Urinary bladder (tissue), 4 donors: ENCODE data around the gene FSIP2. TPM values are rescaled to one million over a fixed set of nuclear protein-coding genes. Genes with fewer than 3 reads are reported as not detected.

Experiments
- DNase-seq: peaks from one replicate; pipeline ENCODE4 v3.0.0-alpha.2; 2015; ENCODE audit errors: extremely low spot score
- H3K27ac ChIP-seq: one replicate; pipeline ENCODE4 v1.5.1; 2013; ENCODE audit warnings: low read depth, mild to moderate bottlenecking, moderate library complexity
- H3K36me3 ChIP-seq: one replicate; pipeline ENCODE4 v1.6.1; 2013; ENCODE audit warnings: mild to moderate bottlenecking, moderate library complexity; ENCODE audit not compliant: insufficient read depth
- H3K4me1 ChIP-seq: one replicate; pipeline ENCODE4 v1.6.1; 2013; ENCODE audit warnings: mild to moderate bottlenecking, moderate library complexity; ENCODE audit not compliant: insufficient read depth
- H3K4me3 ChIP-seq: one replicate; pipeline ENCODE4 v1.5.1; 2013; ENCODE audit warnings: low read depth, low read length
- WGBS: extraction: QIAGEN DNeasy Blood & Tissue Kit; methylation state at CpG from one replicate; pipeline ENCODE4 v1.1.7; 2013; 5-methylcytosine and 5-hydroxymethylcytosine counted together
- polyA plus RNA-seq: library from polyadenylated mRNA; stranded (reverse); fragments of 200-250 nt; gene quantifications from one replicate; pipeline ENCODE4 v1.2.3, GENCODE V29; 2013
- total RNA-seq: library from RNA; depleted of rRNA; stranded (reverse); fragments of >200 nt; gene quantifications from one replicate; pipeline ENCODE4 v1.2.3, GENCODE V29; 2014
- donor health status: healthy with polysubstance abuse.
- donor health status: healthy.

Gene FSIP2
- total RNA-seq (13.9 TPM), polyA plus RNA-seq (0.52 TPM)

DNA sequence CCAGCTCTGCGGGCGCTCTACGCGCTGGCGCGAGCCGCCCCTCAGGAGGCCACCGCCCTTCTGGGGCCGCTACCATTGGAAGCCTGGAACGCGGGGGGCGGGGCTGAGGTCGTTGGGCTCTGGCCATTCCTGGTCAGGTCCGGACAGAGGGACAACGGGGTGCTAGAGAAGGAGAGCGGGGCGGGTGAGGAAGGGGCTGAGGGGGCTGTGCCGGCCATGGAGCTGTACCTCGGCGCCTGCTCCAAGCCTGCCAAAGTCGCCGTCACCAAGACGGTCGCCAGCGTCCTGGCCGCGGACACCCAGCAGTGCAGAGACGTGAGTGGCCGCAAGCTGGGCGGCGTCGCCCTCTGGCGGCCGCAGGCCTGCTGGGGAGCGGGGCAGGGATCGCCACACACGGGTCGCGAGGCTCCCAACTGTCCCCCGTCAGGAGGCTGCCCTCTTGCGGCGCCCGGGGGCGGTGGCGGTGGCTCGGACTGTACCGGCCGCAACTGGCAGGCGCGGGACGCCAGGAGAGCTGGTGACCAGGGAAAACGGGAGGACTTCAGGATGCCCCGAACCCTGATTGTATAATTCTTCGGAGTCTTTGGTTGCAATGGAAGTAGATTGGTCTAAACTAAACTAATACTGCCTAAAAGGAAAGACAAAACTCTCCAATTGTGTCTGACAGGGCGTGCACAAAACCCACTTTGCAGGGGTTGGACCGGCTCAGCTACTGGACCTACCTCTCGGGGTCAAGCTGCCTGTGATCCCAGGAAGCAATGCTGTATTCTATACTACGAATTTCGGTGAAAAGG, at the start of gene FSIP2:
Gene FSIP2, plus strand, starts transcription at position 126 of the 794 bp plus-strand sequence. Its CDS starts 91 bp downstream, at position 217.
- Histone ChIP-seq H3K4me1 (no peaks in the 10 kb centered on the region), H3K36me3 (no peaks in the 10 kb centered on the region), H3K4me3 (peak within 1 kb of the TSS; percentile 43), H3K27ac (no peak within 1 kb of the TSS)
- WGBS, result 12% methylated on average over 59 of the region's 59 CpGs
- DNase-seq, result no peak

DNA sequence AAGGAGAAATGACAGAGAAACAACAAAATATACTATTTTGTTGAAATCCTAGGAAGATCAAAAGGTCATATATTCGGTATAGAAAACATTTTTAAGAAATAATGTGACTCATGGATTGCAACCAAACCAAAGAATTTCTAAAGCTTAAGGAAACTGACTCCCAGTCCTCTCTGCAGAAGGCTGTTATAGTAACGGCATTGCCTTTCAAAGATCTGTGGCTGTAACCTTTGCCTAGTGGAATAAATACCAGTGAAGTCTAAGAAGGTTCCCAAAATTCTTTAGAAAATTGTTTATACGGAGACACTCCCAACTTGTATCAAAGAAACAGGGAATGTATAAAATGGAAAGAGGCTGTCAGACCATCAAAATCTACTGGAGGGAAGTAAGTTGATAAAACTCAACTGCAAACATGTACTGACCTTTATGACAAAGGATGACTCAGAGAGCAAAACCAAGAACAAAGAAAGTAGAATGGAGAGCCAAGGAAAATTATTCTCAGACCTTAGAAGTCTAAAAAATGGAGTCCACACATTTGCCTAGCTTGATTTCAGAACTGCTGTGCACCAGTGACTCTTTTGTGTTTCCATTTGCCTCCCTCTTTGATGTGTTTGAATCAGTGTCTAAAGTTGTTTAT, 48.6 kb upstream of the FSIP2 start:
- 84% methylated on average over 3 of the region's 3 CpGs for WGBS
- Histone ChIP-seq H3K27ac (no peak overlapping the region), H3K4me3 (no peak overlapping the region), H3K36me3 (no peaks in the 10 kb centered on the region), H3K4me1 (no peaks in the 10 kb centered on the region)
- no peak for DNase-seq

DNA sequence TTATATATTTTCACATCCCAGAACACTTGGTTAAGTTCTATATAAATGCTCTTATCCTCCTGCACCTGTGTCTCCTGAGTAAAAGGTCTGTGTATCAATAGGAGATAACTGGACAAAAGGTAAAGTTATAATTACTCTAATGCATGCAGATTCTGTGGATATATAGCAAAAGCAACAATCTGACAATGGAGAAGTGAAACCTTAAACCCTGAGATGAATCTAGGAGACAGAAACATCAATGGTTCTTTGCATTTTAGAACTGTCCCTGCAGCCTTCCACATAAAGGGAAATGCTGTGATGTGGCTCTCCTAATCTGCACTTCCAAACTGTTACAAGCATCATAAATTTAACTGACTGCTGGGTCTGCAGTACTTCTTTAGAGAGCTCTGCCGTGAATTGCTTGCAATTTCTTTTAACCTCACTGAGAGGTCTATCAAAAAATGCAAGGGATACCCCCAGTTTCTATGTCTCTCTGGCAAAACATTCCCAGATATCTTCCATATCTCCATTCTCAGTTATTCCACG, 42.8 kb upstream of the FSIP2 start:
- DNase-seq, result no peak
- no peaks in the 10 kb centered on the region for H3K4me1 ChIP-seq
- 37% methylated on average over 2 of the region's 2 CpGs for WGBS
- H3K4me3 ChIP-seq, result no peak overlapping the region
- no peaks in the 10 kb centered on the region for H3K36me3 ChIP-seq
- no peak overlapping the region for H3K27ac ChIP-seq

DNA sequence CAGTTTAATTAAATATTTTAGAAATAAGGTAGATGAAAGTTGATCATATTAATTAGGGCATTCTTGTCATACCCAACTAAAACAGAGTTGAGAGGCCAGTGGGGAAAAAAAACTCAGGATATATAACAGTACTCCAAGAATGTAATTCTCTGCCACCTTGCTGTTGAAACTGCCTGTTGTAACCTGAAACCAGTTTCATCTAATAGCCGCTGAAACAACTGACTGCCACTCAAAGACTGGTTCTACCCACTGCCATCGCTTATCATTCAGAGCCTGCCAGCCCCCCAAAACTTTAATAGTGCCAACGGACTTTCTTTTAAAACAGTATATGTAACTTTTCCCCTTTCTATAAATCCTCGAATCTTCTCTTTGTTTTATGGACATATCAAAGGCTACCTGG, 37.7 kb upstream of the FSIP2 start:
- no peaks in the 10 kb centered on the region for H3K36me3 ChIP-seq
- no peak overlapping the region for H3K4me3 ChIP-seq
- 51% methylated on average over 4 of the region's 4 CpGs for WGBS

GRCh38 chr2:185734658-185735057, 3.9 kb upstream of the FSIP2 start:
- Histone ChIP-seq H3K4me3 (no peak overlapping the region), H3K36me3 (no peaks in the 10 kb centered on the region), H3K4me1 (no peaks in the 10 kb centered on the region), H3K27ac (no peak overlapping the region)
- no peak for DNase-seq
- WGBS, result 34% methylated on average over 1 of the region's 1 CpG

More for the DNA sequence above, 37.7 kb upstream of the FSIP2 start:
- H3K4me1 ChIP-seq, result no peaks in the 10 kb centered on the region
- no peak overlapping the region for H3K27ac ChIP-seq
- DNase-seq, result no peak

GRCh38 chr2:185736210-185736609, 2.4 kb upstream of the FSIP2 start:
- DNase-seq, result no peak
- no peaks in the 10 kb centered on the region for H3K36me3 ChIP-seq
- H3K4me3 ChIP-seq, result no peak overlapping the region
- H3K4me1 ChIP-seq, result no peaks in the 10 kb centered on the region
- WGBS, result 92% methylated on average over 2 of the region's 2 CpGs
- no peak overlapping the region for H3K27ac ChIP-seq

GRCh38 chr2:185745864-185746859, 7.6 kb downstream of the FSIP2 start:
- no peak overlapping the region for H3K27ac ChIP-seq
- no peak for DNase-seq
- no peak overlapping the region for H3K4me3 ChIP-seq
- no peaks in the 10 kb centered on the region for H3K4me1 ChIP-seq
- H3K36me3 ChIP-seq, result no peaks in the 10 kb centered on the region
- 85% methylated on average over 5 of the region's 5 CpGs for WGBS

GRCh38 chr2:185757356-185757755, 18.8 kb downstream of the FSIP2 start:
- no peak for DNase-seq
- H3K36me3 ChIP-seq, result no peaks in the 10 kb centered on the region
- no peaks in the 10 kb centered on the region for H3K4me1 ChIP-seq
- no peak overlapping the region for H3K4me3 ChIP-seq
- no peak overlapping the region for H3K27ac ChIP-seq

DNA sequence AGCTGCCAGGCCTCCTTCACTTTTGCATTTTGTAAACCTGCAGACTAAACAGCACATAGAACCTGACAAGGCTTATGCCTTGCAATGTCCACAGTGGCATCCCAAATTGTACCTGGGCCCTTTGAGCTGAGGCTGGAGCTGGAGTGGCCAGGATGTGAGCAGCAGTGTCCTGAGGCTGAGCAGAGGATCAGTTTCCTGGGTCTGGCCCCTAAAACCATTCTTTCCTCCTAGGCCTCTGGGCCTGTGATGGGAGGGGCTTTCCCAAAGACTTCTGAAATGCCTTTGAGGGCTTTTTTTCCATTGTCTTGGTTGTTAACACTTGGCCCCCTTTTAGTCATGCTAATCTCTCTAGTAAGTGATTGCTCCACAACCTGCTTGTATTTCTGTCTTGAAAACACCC, 32.8 kb downstream of the FSIP2 start:
- Histone ChIP-seq H3K36me3 (no peaks in the 10 kb centered on the region), H3K4me1 (no peaks in the 10 kb centered on the region), H3K27ac (no peak overlapping the region), H3K4me3 (no peak overlapping the region)
- DNase-seq, result no peak

DNA sequence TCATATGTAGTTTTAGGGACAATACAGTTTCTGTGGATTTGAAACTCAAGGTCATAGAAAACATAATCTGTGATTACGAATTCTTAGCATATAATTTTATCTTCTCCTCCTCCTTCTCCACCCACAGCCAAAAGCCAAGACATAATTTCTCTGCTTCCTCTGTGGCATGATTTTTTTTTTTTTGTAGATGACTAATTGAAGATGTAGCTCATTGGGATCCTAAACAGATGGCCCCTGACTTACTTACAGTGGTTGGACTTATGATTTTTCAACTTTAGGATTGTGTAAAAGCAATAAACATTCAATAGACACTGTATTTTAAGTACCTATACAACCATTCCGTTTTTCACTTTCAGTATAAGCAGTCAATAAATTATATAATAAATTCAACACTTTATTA, 42.3 kb downstream of the FSIP2 start:
- H3K27ac ChIP-seq, result no peak overlapping the region
- H3K4me3 ChIP-seq, result no peak overlapping the region
- H3K36me3 ChIP-seq, result no peaks in the 10 kb centered on the region
- WGBS, result 55% methylated on average over 2 of the region's 2 CpGs
- H3K4me1 ChIP-seq, result no peaks in the 10 kb centered on the region
- no peak for DNase-seq

DNA sequence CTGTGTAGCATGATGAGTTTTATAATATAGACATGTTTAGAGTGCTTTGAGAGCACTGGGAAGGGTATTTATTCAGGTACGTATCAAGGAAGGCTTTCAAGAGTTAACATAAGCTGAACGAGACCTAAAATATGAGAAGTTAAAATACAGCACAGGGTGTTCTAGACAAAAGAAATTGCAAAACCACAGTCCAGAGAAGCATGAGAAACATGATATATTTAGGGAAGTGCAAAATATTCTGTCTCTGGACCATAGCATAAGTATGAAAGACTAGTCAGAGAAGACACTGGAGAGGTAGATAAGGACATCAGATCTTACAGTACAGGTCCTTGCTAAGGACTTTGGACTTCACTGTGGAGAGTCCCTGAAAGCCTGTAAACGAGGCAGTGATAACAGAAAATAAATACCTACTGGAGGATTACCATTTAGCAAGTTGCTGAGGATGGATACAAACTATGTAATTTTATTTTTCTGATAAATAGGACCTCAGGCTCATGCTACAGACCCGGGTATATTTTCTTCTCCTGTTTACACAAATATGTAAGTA, 43.7 kb downstream of the FSIP2 start:
- no peak overlapping the region for H3K4me3 ChIP-seq
- 79% methylated on average over 4 of the region's 4 CpGs for WGBS

DNA sequence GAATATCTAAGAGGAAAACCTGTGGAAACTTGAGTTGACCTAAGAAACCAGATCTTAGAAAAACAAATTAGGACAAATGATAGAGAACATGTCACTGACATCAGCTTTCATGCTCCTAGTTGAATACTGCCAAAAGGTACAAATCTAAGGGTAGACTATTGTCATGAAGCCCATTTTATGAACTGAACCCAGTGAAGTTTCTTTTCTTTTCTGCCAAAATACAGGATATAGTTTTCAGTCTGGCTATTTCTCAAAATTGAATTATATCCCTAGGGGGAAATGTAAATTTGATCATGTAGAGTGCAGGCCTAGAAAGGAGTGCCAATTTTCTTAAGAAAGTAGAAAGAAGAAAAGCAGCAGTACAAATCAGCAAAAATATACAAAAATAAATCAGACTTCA, 46.6 kb downstream of the FSIP2 start:
- no peak for DNase-seq
- Histone ChIP-seq H3K4me3 (no peak overlapping the region), H3K36me3 (peaks cover 2% of the 10 kb centered on the region), H3K27ac (no peak overlapping the region), H3K4me1 (no peaks in the 10 kb centered on the region)

More for the DNA sequence above, 43.7 kb downstream of the FSIP2 start:
- Histone ChIP-seq H3K4me1 (no peaks in the 10 kb centered on the region), H3K27ac (no peak overlapping the region), H3K36me3 (peaks cover 2% of the 10 kb centered on the region)
- no peak for DNase-seq

DNA sequence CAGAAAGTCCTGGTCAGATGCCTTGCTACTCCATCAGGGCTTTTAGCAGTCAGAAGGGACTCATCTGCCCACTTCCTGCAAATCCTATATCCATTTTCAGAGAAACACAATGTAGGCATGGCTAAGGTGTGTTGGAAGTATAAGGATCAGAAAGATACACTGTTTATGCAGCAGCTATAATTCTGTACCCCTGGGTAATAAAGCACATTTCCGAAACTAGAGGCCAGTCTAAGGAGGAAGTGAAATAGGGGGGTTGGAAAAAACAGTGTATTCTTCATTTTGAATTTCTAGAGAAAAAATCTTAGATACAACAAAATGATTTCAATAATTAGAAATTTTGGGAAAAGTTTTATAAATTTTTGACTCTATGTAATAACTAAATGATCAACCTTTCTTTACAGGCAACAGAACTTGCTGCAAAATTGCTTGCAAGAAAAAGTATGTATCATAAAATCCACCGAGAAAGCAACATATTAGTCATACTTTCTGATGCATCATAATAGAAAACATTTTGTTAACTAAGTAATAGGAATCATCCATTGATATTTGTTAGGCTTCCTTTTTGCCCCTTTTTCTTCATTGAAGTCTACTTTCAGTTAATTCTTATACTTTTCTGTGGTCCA, 47.4 kb downstream of the FSIP2 start:
- no peak for DNase-seq
- Histone ChIP-seq H3K27ac (no peak overlapping the region), H3K36me3 (peaks cover 2% of the 10 kb centered on the region), H3K4me3 (no peak overlapping the region), H3K4me1 (no peaks in the 10 kb centered on the region)
- 86% methylated on average over 2 of the region's 2 CpGs for WGBS
